Peyer's patch (tissue), 4 donors: ENCODE results near the gene CWF19L2.

Source experiments
- CTCF ChIP-seq, 6 experiments: fragments of 450-650 bp in 4 of 6; fragments of 200-600 bp in 2 of 6; sonication (generic) in 1 of 6; IDR thresholded peaks; one replicate each; pipeline ENCODE4 v1.5.1; 2017 to 2019; ENCODE audit warnings: antibody characterized with exemption in 6 of 6, mild to moderate bottlenecking in 3 of 6, moderate library complexity in 1 of 6
- POLR2A ChIP-seq, 2 donors: fragments of 450-650 bp; IDR thresholded peaks; one replicate each; pipeline ENCODE4 v1.5.1; 2017; ENCODE audit warnings: antibody characterized with exemption in 2 of 2, mild to moderate bottlenecking in 2 of 2, moderate library complexity in 2 of 2

- TF ChIP-seq POLR2A (IDR thresholded peaks at IDR 0.05), result no peak
- TF ChIP-seq CTCF (IDR thresholded peaks at IDR 0.05), result no peak
Observed at GRCh38 chr11:107370390-107370789, 87.2 kb downstream of the CWF19L2 start.
